Stimulated activated CD4-positive, alpha-beta T cell treated with anti-CD3 and anti-CD28 coated beads, Interleukin-1b, Interleukin-23, amount 100 ng/mL, for 1 hour (primary cell): ENCODE data around the gene SLC22A7.
"Not testable (repeated sequence)": the region's sequence is repeated elsewhere in the genome, so short reads cannot be mapped to it uniquely, and the experiment has no call there.

Source experiments
- DNase-seq, 2 donors: peaks; one replicate each; pipeline ENCODE4 v3.0.0-alpha.2; 2020; ENCODE audit warnings: low read depth in 2 of 2

SLC22A7 gene

DNA sequence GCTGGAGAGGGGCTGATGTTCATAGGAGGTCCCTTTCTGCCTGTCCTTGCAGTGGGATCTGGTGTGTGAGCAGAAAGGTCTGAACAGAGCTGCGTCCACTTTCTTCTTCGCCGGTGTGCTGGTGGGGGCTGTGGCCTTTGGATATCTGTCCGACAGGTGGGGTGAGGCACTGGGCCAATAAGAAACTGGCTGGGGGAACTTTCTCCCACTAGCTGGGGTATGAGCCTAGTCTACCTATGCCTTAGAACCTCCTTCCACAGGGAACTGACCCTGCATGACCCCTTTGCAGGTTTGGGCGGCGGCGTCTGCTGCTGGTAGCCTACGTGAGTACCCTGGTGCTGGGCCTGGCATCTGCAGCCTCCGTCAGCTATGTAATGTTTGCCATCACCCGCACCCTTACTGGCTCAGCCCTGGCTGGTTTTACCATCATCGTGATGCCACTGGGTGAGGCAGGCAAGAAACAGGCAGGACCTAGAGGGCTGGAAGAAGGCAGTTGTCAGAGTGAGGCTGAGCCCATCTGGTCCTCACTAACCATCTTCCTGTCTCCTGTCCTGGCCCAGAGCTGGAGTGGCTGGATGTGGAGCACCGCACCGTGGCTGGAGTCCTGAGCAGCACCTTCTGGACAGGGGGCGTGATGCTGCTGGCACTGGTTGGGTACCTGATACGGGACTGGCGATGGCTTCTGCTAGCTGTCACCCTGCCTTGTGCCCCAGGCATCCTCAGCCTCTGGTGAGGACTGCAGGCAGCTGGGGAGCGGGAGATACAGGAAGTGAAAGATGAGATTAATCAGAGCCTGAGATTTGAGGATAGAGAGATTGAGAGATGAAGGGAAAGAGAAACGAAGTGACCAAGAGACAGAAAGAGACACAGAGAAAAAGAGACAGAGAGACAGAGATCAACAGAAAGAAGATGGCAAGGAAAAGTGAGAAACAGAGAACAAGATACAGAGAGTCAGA lies 1.6 kb downstream of the SLC22A7 start:
- no peak for DNase-seq

DNA sequence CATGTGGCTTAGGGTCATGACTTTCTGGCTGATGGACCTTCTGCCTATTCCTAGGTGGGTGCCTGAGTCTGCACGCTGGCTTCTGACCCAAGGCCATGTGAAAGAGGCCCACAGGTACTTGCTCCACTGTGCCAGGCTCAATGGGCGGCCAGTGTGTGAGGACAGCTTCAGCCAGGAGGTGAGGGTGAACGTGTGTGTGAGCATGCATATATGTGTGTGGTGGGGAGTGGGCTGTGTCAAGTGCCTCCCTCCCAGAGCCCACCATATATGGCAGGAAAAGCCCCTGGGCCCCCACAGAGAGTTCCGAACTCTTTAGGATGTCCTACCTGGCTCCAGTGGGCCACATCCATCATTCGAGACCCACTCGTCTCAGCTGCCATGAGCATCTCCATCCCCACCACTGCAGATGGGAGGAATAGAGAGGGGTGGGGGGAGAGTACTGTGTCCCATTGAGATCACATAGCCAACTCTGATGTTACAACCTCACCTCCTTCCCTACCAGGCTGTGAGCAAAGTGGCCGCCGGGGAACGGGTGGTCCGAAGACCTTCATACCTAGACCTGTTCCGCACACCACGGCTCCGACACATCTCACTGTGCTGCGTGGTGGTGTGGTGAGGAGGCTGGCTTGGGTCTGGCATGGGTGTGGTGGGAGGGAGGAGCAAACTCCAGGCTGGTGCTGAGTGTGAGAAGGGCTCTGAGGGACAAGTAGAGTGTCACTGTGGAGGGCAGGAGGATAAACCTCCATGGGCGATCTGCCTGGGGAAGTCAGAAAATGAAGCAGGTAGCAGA lies 3.2 kb downstream of the SLC22A7 start:
- no peak for DNase-seq

DNA sequence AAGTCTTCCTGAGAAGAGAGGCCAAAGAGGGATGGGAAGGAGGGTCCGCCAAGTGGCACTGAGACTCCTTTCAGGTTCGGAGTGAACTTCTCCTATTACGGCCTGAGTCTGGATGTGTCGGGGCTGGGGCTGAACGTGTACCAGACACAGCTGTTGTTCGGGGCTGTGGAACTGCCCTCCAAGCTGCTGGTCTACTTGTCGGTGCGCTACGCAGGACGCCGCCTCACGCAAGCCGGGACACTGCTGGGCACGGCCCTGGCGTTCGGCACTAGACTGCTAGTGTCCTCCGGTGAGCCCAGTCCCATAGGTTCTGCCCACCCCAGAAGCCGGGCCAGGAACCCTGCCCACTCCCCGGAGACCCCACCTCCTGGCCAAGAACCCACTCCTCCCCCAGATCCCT lies 4.1 kb downstream of the SLC22A7 start:
- no peak for DNase-seq

DNA sequence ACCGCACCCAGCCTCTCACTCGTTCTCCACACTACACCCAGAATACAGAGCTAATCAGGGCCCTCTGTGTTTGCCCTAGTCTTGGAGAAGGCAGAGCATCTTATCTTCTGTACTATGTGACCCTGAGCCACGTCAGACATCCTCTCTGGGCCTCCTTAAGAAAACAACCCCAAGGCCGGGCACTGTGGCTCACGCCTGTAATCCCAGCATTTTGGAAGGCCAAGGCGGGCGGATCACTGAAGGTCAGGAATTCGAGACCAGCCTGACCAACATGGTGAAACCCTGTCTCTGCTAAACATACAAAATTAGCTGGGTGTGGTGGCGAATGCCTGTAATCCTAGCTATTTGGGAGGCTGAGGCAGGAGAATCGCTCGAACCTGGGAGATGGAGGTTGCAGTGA lies 4.9 kb downstream of the SLC22A7 start:
- not testable (repeated sequence) for DNase-seq

DNA sequence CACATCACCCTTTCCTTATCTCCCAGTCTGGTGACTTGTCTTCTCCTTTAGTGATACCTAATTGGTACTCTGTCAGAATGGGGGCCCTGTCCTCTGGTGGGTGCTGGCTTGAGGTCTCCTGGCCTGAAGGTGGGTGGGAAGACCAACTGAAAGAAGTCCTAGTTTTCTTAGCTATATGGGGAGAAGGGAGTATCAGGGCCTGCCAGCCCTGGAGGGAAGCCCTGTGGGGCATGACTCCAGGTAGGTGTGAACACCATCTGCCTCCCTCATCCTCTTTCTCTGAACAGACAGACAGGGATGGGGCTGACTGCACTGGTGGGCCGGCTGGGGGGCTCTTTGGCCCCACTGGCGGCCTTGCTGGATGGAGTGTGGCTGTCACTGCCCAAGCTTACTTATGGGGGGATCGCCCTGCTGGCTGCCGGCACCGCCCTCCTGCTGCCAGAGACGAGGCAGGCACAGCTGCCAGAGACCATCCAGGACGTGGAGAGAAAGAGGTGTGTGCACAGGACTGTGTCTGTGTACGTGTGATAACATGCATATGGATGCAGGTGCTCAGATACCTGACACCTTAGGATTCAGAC lies 5.8 kb downstream of the SLC22A7 start:
- no peak for DNase-seq

DNA sequence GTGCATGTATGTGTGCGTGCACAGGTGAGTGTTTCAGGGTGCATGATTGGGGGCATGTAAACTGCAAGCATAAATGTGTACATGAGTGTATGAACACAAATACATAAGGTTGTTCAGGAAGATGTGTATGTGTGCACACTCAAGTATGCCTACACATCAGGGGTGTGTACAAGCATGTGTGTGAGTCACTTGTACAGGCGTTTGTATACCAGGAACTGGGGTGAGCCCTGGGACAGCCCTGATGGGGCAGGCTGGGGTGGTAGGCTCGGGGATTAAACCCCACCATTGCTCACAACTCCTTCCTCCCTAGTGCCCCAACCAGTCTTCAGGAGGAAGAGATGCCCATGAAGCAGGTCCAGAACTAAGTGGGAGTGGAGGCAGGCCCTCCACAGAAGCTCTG lies 6.3 kb downstream of the SLC22A7 start:
- no peak for DNase-seq

DNA sequence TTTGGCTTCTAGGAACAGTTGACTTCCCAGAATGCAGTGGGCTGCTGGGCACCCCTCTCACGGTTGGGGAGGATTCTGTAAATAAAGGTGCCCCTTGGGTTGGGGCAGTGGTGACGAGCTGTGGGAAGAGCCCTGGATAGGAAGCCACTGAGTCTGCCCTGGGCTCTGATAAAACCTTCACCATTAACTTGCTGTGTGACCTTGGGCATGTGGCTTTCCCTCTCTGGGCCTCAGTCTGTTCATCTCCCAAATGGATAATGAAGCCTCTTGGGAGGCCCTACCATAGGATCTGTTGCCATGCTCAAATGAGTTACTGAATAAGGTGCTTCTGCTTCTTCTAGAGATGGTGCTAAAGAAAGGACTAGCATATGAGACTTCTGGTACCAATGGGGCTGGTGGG lies 6.8 kb downstream of the SLC22A7 start:
- no peak for DNase-seq

DNA sequence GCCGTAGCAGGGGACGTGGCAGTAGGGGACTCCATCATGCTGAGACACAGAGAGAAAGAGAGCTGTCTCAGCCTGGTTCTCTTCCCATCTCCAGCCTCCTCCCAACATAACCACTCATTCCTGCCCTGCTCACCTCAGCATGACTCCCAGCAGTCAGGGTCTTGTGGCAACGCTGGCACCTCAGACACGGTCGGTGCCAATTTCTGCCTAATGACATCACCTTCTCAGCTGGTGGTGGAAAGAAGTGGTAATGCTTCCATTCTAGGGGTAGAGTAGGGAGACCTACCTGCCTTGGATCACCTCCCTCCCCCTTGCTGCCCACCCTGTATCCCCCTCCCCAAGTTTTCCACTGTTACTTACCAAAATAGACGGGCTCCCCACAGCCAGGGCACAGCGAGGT lies 8.0 kb downstream of the SLC22A7 start:
- DNase-seq, result no peak

DNA sequence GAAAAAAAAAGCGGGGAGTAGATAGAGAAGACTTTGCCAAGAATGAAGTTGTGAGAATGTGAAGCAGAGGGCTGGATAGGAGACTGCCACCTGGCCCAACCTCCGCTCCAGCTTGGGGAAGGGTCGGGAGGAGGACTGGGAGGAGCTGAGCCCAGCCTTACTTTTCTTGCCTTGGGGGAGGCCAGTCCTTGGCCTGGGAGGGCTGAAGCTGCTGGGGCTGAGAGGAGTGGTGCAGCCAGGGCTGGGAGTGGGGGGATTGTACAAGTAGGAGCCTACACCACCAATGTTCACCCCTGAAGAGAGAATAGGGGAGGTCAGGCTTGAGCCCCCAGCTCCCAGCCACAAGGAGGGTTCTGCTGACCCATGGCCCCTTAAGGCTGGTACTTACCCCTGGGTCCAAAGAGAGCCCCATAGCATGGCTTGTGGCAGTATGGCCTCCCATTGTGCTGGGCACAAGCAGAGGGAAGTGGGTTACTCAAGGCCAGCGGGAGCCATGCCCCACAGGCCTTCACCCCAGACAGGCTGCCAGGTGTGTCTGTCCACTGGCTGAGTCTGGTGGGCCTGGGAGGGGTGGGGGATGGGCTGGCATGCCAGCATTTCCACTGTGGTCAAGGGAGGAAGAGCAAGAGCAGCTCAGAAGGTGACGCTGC lies 9.5 kb downstream of the SLC22A7 start:
- DNase-seq, result no peak

DNA sequence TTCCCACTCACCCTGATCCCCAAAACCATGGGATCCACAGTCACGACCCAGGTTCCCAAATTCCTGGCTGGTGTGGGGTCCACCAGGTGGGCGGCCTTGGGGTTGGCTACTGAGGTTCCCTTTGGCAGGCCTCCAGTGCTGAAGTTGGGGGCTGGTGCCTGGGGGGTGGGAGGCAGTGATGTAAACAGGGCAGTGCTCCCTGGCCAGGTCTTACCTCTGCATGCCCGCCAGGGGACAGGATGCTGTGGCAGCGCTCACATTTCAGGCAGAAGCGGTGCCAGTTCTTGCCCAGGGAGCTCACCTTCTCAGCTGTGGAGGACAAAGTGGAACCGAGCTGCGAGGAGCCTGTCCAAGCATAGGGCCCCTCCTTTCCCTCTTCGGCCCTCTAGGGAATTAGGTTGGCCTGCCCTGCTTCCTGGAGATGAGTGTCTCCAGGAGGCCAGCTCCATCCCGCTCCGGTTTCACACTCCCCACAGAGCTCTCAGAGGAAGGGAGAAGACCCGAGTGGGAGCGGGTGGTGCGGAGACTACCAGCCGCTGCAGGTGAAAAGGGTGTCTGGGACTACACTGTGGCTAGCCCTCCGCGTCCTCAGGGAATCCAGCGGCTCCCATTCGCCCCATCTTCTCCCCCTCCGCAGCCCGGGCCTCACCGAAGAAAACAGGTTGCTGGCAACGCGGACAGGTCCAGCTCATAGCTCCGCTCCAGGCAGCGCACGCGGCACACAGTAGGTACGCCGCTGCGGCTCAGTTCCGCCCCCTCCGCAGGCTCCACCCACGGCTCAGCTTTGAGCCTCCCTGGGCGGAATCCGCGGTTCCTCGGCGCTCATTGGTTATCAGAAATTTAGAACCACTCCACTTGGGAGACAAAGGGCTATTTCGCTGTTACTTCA lies 10.3 kb downstream of the SLC22A7 start, which contains the start of gene CRIP3:
TSS of gene CRIP3 (minus strand) at position 726 of the 889 bp plus-strand sequence. CDS start at position 692, 34 bp downstream.
- DNase-seq, result no peak

DNA sequence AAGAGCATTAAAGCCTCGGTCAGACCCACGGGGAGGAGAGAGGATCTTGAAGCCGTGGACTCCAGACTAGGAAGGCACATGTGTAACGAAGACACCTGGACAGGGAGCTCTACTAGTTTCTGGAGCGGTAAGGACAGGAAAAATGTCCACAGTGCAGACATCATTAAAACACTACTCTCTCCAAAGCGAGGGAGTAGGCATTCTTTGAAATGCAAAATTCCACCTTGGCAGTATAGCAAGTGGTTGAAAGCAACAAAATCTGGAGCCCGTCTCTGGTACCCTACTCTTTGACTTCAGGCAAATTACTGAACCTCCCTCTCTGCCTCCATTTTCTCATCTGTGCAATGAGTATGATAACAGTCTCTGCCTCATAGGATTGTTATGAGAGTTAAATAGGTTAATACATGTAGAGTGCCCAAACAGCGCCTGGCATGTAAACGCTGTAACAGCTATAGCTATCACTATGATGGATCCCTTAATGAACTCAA lies 11.0 kb downstream of the SLC22A7 start:
- DNase-seq, result no peak

DNA sequence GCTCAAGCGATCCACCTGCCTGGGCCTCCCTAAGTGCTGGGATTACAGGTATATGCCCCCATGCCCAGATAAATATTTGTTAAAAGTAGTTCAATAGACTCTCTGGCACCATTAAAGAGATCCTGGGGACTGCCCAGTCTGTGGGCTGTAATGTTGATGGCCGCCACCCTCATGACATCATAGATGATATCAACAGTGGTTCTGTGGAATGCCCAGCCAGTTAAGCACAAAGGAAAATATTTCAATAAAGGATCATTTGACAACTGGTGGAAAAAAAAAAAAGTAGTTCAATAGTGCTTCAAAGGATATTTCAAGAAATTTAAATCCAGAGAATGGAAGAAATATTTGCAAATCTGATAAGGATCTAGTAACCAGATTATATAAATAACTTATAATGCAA lies 12.1 kb downstream of the SLC22A7 start:
- no peak for DNase-seq

DNA sequence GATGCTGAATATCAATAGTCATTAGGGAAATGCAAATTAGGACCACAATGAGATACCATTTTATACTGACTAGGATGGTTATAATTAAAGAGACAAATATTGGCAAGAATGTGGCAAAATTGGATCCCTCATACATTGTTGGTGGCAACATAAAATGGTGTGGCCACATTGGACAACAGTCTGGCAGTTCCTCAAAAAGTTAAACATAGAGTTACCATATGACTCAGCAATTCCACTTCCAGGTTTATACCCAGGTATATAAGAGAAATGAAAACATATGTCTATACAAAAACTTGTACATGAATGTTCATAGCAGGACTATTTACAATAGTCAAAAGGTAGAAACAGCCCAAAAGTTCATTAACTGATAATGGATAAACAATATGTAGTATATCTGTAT lies 12.6 kb downstream of the SLC22A7 start:
- DNase-seq, result no peak

DNA sequence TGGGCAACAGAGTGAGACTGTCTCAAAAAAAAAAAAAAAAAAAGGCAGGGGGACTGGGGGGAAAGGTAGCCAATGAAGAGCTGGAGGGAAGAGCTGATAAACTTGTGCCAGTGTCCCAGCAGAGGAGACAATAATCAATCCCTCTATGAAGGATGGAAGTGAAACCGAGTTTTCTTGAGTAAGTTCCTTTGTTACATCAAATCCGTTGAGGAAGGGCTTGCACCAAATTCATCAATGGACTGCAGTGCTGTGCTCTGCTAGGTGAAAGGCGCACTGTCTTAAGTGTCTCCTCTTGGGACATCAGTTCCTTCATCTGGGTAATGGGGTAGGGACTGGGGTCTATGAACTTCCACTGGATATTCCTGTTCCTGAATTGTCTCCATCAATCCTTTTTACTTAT lies 13.6 kb downstream of the SLC22A7 start:
- DNase-seq, result no peak

DNA sequence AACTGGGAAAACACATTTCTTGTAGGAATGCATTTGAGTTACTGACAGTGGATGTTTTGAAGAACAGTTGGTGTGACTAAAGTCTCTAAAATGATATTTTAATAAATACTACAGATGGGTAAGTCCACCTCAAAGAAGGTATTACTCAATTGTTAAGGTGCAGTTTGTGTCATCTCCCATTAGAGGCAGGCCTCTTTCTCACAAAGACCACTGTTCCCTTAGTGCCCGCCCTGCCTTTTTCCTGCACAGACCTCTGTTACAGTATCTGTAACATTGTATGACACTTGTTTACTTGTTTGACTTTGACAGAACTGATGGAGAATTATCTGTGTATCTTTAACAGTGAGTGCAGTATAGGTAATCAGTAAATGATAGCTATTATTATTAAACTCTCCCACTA lies 15.8 kb downstream of the SLC22A7 start:
- DNase-seq, result no peak

DNA sequence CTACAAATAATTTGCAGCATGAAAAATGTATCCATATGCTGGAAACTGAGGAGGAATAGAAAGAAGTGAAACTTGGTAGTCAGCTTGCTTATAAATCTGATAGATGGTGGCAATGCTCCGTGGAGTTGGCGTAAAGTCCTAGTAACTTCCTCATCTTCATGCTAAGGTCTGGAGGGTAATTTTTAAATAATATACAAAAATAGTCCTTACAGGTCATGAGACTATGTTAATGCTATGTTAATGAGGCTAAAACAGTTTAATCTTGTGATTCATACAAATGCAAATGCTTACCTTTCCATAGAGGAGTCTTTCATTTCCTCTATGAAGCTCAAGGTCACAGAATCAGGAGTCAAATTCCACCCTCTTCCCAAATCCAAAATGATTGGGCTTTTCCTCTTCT lies 20.0 kb downstream of the SLC22A7 start:
- DNase-seq, result no peak

DNA sequence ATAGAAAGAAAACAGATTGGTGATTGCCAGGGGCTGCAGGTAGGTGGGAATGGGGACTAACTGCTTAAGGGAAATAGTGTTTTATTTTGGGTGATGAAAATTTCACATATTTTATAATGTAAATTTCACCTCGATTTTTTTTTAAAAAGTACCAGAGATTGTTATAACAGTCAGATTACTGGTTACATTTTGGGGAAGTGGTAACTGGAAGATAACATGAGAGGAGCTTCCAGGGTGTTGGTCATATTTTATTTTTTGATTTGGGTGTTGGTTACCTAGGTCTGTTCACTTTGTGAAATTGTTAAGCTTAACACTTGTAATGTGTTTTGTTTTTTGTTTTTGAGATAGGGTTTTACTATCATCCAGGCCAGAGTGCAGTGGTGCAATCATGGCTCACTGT lies 27.8 kb downstream of the SLC22A7 start:
- no peak for DNase-seq

DNA sequence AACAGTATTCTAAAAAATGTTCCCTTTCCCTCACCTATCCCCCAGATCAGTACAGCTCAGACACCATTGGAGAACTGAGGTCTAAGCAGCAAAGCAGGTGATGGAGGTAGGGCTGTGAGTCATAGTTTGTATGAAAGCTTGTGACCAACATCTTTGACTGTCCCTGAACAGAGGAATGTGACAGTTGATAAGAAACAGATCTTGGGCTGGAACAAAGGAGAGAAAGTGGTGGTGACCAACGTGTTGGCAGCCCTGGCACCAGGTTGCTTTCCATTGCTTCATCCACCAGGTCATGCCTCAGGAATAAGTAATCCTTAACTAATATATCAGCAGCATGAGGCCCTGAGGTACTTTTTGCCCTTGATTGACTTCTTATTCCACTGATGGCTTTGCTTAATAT lies 30.5 kb downstream of the SLC22A7 start:
- no peak for DNase-seq

DNA sequence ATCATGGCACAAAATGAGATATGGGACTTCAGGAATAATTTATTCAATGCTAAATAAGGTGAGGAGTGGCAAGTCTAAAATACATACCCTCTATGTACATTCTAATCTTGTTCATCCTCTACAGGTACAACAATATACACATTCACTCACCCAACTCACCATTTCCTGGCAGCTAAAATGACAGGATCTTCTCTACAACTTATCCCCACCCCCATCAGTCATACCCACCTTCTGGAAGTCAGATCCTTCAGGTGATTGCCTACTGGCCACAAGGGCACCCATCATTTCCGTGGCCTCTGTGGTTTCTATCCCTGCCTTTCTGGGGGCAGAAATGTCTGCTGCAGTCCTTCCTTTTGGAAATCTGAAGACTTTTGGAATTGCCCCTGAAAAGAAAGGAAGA lies 33.4 kb downstream of the SLC22A7 start:
- DNase-seq, result no peak

DNA sequence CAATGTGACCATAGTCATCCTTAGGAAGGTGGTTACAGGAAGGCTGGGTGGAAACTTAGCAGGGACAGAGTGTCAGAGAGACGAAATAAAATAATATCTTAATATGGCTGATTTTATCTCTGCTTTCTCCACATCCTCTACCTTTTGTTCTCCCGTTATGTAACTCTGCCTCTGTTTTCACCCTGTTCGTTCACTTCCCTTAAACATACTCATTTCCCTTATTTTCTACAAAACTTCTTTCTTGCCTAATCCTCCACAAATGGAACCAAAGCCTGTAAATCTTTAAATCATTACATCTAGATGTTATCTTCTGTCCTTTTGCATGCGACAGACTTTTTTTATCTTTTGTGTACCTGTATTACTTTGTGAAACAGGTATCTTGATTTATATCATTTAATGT lies 33.8 kb downstream of the SLC22A7 start:
- DNase-seq, result no peak
